Right hindlimb (tissue), 1 donor: Measurements from ENCODE around the gene SRMS.

ENCODE experiments used
- DNase-seq: peaks from one replicate; pipeline ENCODE4 v3.0.0-alpha.2; 2018

SRMS gene

GRCh38 chr20:63536997-63537524 lies 10.5 kb downstream of the SRMS start, which contains the start of gene PTK6:
Gene PTK6, minus strand, starts transcription at chr20:63537376. Its CDS starts 62 bp downstream, at chr20:63537314.
- DNase-seq: no peak

- DNase-seq: no peak
Measured at GRCh38 chr20:63536241-63536977, 11.1 kb downstream of the SRMS start.

DNA sequence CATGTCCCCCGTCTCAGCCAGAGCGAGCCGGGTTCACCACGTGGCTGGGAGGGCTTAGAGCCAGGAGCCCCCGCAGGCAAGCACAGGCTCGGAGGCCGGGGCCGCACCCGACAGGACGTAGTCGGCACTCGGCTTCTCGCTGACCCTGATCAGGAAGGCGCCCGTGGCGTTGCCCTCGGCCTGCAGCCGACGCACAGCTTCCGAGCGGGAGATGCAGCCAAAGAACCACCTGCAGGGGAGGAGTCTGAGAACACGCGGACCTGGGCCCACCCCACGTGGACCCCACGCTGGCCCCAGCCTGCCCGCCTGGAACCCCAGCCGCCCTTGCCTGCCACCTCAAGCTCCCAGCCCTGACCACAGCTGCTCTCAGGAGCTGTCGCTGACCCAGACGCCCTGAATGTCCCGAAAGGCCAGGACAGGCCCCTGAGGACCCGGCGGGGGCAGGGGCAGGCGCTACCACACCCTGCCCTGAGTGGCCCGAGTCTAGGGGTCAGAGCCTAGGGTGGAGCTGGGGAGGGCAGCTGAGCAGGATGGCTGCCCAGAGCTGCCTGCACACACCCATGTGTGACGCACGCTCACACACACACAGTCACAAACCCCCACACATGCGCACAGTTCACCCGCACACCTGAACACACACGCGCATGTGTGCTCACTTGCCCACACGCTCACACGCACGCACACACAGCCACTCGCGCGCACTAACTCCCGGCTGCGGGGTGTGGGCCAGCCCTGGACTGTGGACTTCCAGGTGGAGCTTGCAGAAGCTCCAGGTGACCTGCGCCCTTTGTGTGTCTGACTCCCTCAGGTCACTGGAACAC lies 12.5 kb downstream of the SRMS start:
- DNase-seq: peak; percentile 24

DNA sequence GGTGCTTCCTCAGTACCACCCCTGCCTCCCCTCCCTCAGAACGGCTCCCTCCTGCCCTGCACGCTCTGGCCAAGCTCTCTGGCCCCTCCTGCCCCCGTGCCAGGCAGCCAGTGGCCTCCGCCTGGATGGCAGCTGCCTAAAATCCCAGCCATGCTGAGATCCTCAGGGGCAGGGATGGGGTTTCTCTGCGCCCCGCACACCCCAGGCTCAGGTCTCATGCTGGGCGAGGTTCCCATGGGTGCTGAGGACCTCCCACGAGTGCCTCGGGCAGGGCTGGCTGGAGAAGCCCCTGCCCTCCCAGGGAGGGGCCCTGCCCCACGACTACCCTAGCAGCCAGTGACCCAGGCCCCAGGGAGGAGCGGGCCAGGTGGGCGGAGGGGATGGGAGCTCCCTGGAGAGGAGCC lies 13.1 kb downstream of the SRMS start:
- DNase-seq: peak; percentile 26

- DNase-seq: peak; percentile 30
Measured at GRCh38 chr20:63533871-63534393, 13.6 kb downstream of the SRMS start.

DNA sequence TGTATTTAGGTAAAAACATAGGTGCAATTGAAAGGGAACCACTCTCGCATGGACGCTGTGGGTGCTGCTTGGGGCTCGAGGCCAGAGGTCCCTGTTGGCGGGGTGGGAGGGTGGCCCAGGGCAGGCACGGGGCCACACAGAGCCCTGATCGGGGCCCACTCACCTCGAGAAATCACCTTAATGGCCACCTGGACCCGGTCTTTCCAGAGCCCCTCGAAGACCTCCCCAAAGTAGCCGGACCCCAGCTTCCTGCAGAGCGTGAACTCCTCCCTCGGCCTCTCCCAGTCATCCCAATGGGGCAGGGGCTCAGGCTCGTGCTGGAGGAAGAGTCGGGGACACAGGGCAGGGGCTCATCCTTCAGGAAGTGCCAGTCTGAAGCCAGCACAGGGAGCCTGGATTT lies 14.2 kb downstream of the SRMS start:
- DNase-seq: peak; percentile 21

DNA sequence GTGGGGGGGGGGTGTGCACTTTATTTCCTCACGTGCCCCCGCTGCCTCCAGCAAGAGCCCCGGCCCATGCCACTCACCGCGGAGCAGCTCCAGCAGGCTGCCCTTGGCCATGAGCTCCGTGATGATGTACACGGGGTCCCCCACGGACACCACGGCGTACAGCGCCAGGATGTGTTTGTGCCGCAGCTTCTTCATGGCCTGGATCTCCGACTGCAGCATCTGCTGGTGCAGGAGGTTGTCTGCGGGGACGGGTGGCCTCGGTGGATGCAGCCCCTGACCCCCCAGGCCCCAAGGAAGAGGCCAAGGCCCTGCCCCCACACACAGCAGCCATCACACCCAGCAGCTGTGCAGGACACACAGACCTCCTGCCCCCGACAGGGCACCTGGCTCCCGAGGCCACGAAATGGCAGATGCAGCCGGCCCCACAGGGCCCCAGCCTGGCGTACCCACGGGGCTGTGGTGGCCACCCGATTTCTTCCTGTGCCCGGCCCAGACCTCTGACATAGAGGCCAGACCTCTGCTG lies 15.0 kb downstream of the SRMS start:
- peak; percentile 15 for DNase-seq

- no peak for DNase-seq
Measured at GRCh38 chr20:63531686-63532448, 15.7 kb downstream of the SRMS start.

- peak; percentile 19 for DNase-seq
Measured at GRCh38 chr20:63530788-63531160, 16.8 kb downstream of the SRMS start.

GRCh38 chr20:63529861-63530787 lies 17.4 kb downstream of the SRMS start:
- peak; percentile 24 for DNase-seq

DNA sequence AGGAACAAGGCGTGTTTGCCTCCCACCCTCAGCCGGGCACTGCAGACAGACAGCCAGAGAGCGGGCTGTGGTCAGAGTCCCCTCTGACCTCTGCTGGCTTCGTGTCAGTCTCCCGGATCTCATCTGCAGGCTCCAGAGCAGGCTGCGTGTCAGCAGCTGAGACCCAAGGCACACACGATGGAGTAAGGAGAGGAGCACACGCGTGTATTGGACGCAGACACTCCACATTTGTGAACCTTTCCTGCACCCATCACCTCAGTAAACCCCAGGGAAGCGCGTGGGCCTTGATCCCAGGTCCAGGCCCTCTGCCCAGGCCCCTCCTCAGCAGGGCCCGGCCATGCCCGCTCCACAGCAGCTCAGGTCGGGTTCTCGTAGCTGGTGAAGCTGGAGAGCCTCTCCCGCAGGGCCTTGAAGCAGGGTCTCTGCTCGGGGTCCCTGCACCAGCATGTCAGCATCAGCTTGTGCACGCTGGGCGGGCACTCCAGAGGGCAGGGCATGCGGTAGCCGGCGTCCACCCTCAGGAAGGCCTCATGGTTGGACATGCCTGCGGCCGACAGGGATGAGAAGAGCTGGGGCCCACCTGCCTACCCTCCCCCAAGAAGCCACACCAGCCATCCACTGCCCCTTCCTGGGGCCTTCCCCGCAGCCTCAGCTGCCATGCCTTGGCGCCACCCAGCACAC lies 18.2 kb downstream of the SRMS start:
- peak; percentile 22 for DNase-seq

GRCh38 chr20:63527184-63527583 lies 20.4 kb downstream of the SRMS start:
- DNase-seq: peak; percentile 4

- DNase-seq: peak; percentile 17
Measured at GRCh38 chr20:63525971-63526370, 21.6 kb downstream of the SRMS start.

DNA sequence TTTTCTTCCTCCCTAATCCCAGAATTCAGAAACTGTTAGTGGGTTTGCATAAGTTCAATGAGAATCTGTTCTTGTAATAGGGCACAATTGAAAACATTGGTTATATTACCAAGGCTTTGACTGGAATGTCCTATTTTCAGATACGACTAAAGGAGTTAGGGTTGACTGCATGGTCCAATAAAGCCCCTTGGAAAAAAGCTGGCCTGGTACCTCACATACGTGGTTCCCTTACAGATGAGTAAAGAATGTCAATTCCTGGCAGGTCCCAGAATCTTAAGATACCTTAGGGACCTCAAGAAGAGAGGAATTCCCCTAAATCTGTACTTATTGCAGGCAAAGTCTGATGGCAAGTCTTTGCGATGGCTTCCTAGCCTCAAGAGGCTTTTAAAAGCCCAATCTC lies 22.4 kb downstream of the SRMS start:
- DNase-seq: no peak

DNA sequence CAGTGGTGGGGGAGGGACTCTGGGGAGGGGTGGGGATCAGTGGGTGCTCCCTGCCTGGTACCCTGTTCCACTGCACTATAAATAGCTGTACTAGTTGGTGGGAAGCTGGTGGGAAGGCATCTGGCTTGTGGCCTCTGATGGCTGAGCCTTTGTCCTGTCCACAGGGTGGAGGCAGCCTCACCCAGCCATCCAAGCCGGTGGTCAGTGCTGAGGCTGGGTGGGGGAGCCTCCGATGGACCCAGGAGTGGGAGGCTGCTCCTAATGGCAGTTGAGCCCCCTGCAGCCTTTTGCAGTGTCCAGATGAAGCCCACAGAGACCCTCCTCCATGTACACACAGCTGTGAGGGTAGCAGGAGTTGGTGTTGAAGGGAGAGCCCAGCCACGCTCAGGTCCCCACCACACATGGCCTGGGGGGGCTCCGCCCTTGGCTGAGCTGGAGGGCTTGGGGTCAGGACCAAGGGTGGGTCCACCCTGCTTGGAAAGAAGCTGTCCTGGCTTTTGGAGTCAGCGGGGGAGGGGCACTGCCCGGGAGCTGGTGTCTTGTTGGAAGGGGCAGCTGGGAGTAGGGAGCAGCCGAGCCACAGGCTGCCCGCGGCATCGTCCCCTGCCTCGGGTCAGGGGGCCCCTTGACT lies 24.5 kb downstream of the SRMS start:
- DNase-seq: peak; percentile 32

GRCh38 chr20:63522091-63522868 lies 25.3 kb downstream of the SRMS start:
- peak; percentile 35 for DNase-seq

DNA sequence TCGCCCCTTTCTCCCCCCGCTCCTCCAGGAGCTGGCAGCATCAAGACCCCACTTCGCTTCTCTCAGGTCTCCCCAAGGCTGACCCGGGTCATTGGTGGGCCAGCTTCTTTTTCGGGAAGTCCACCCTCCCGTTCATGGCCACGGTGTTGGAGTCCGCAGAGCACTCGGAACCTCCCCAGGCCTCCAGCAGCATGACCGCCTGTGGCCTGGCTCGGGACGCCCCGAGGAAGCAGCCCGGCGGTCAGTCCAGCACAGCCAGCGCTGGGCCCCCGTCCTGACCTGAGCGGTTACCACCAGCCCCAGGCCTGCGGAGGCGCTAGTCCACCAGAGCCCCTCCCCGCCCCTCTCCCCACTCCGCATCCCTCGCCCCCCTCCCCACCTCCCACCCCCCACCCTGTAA lies 25.9 kb downstream of the SRMS start:
- DNase-seq: no peak

- DNase-seq: peak; percentile 83
Measured at GRCh38 chr20:63520934-63521601, 26.5 kb downstream of the SRMS start.

DNA sequence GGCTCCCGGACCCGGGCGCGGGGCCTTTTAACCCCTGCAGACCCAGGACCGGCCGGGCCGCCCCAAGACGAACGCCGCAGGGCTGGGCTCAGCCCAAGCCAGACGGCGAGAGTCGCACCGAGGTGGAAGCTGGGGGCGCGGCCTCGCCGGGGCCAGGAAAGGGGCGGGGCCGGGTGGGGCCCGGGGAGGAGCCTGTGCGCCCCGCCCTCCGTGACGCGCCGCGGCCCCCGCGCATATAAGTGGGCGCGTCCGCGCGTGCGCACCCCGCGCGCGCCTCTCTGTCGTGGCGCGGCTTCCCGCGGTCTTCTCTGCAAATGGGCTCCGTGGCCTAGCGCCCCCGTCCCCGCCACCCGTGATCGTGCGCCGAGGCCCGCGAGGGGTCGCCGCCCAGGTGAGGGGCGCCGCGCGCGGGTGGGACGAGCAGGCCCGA lies 27.0 kb downstream of the SRMS start, which contains the start of gene PPDPF:
Gene PPDPF (plus strand): TSS at position 262 of the 430 bp plus-strand sequence. CDS start 544 bp downstream, outside the sequence.
- peak; percentile 90 for DNase-seq
